T-cell (primary cell): ENCODE data around the gene NUBP2. TPM values are rescaled to one million over a fixed set of nuclear protein-coding genes. Genes with fewer than 3 reads are reported as not detected.

ENCODE experiments used
- ATAC-seq, 4 experiments: fragments of 200-7000 bp in 3 of 4; fragments of 150-1000 bp in 1 of 4; cut with Tn5 transposase; replicated peaks in 1 of 4; 1 replicate in 3 of 4; 2 replicates in 1 of 4; pipeline ENCODE4 v1.10.0; 2021; ENCODE audit warnings: moderate library complexity in 3 of 4, mild to moderate bottlenecking in 2 of 4, moderate number of reproducible peaks in 1 of 4
- CTCF ChIA-PET, 2 donors: fragments of 300-600 bp; sonication (Branson Sonifier 250); formaldehyde crosslinking; loops; one replicate each; lab custom pipeline; 2022; ENCODE audit warnings: antibody characterized with exemption in 2 of 2; lab: Charles Lee
- POLR2A ChIA-PET, 2 donors: fragments of 300-600 bp; sonication (Branson Sonifier 250); formaldehyde crosslinking; loops; one replicate each; lab custom pipeline; 2022; ENCODE audit warnings: antibody characterized with exemption in 2 of 2; lab: Charles Lee
- DNase-seq, 35 experiments: peaks; one replicate each; pipeline versions ENCODE4 v3.0.0 to v3.0.0-alpha.2; 2013 to 2023
- H3K27ac ChIP-seq: one replicate; pipeline ENCODE4 v1.5.1; 2013; ENCODE audit warnings: low read length
- H3K27me3 ChIP-seq, 2 experiments: replicated peaks in 1 of 2; 1 replicate in 1 of 2; 2 replicates in 1 of 2; pipeline versions ENCODE4 v1.6.1 to v1.7.0; 2013; ENCODE audit warnings: low read length in 1 of 2, mixed read lengths in 1 of 2; ENCODE audit not compliant: control insufficient read depth in 2 of 2, insufficient read depth in 2 of 2; ENCODE audit errors: extremely low read depth in 1 of 2
- H3K36me3 ChIP-seq, 2 donors: 1 replicate in 1 of 2; 2 replicates in 1 of 2; pipeline versions ENCODE4 v1.6.1 to v1.7.0; 2013; ENCODE audit warnings: low read length in 1 of 2; ENCODE audit not compliant: control insufficient read depth in 2 of 2, insufficient read depth in 1 of 2; ENCODE audit errors: extremely low read depth in 1 of 2
- H3K4me1 ChIP-seq, 2 experiments: 1 replicate in 1 of 2; 2 replicates in 1 of 2; pipeline versions ENCODE4 v1.6.1 to v1.7.0; 2013; ENCODE audit warnings: low read length in 2 of 2, mixed read lengths in 1 of 2; ENCODE audit not compliant: insufficient read depth in 2 of 2, control insufficient read depth in 1 of 2; ENCODE audit errors: extremely low read depth in 1 of 2
- H3K4me3 ChIP-seq, 2 donors: 1 replicate in 1 of 2; 2 replicates in 1 of 2; pipeline versions ENCODE4 v1.5.1 to v1.7.0; 2013; ENCODE audit warnings: mild to moderate bottlenecking in 2 of 2, low read length in 1 of 2, moderate library complexity in 1 of 2; ENCODE audit not compliant: control insufficient read depth in 1 of 2; ENCODE audit errors: extremely low read depth in 1 of 2
- H3K9me3 ChIP-seq: 2 replicates; pipeline ENCODE4 v1.7.0; 2013
- H3K27ac Mint-ChIP-seq, 2 donors: one replicate each; pipeline ENCODE4 v1.8.0; 2020 to 2021; ENCODE audit warnings: mild to moderate bottlenecking in 2 of 2, mixed read lengths in 2 of 2
- H3K27me3 Mint-ChIP-seq, 2 donors: one replicate each; pipeline ENCODE4 v1.8.0; 2021 to 2022; ENCODE audit warnings: mixed read lengths in 2 of 2
- H3K36me3 Mint-ChIP-seq: one replicate; pipeline ENCODE4 v1.8.0; 2021; ENCODE audit warnings: mixed read lengths
- H3K4me1 Mint-ChIP-seq, 3 donors: one replicate each; pipeline ENCODE4 v1.8.0; 2020 to 2022; ENCODE audit warnings: mixed read lengths in 3 of 3, mild to moderate bottlenecking in 1 of 3
- H3K4me3 Mint-ChIP-seq, 3 donors: one replicate each; pipeline ENCODE4 v1.8.0; 2020 to 2022; ENCODE audit warnings: mild to moderate bottlenecking in 3 of 3, mixed read lengths in 3 of 3, moderate library complexity in 3 of 3
- H3K9me3 Mint-ChIP-seq, 3 donors: one replicate each; pipeline ENCODE4 v1.8.0; 2020 to 2022; ENCODE audit warnings: mixed read lengths in 3 of 3
- WGBS: methylation state at CpG from one replicate; pipeline ENCODE4 v1.1.5; 2013; ENCODE audit warnings: missing lambda C conversion rate; ENCODE audit not compliant: insufficient coverage; 5-methylcytosine and 5-hydroxymethylcytosine counted together
- total RNA-seq, 35 experiments: library from RNA in 6 of 35; stranded (reverse) in 6 of 35; fragments of 120-200 nt in 1 of 35; gene quantifications; one replicate each; pipeline versions ENCODE4 v1.2.1 to v1.2.4 and lab custom pipeline; 2013 to 2026

Gene NUBP2
- total RNA-seq, 5 donors from 2014 or later (not counting 1 experiment from before 2014, with no cell fraction given) = 41.2 to 77.0 (median 74.3) TPM

- H3K4me1 Mint-ChIP-seq = peaks cover 10 to 44% (median 34%) of the 10 kb centered on the region in 3 donors
- Histone ChIP-seq H3K27ac (peak overlapping the region; percentile 29), H3K4me3 (peak overlapping the region; percentile 72 to 73), H3K36me3 (peaks cover 22 to 46% of the 10 kb centered on the region in 2 donors), H3K9me3 (no peaks in the 10 kb centered on the region), H3K4me1 (peaks cover 2 to 67% of the 10 kb centered on the region in 2 experiments), H3K27me3 (no peaks in the 10 kb centered on the region)
- peak in 19 of 35 experiments; percentile 17 to 57 (median 32) for DNase-seq
- H3K27ac Mint-ChIP-seq = peak overlapping the region; percentile 78 to 79
- ATAC-seq = peak in 3 of 4 experiments; percentile 20 to 29 (median 25)
- H3K27me3 Mint-ChIP-seq = no peaks in the 10 kb centered on the region
- WGBS = under 1% methylated on average over 69 of the region's 70 CpGs
- ChIA-PET POLR2A (interaction anchor here in 1 of 2 donors (0.5 to 1.2 kb wide), 5 partner anchors 10 to 374 kb away, joined by 3 to 7 read pairs (median 5); partner anchors contain the start of genes RPS2, TRAF7 and UQCC4), CTCF (interaction anchor here in 1 of 2 donors (0.5 to 1.2 kb wide), 11 partner anchors 10 to 1446 kb away, joined by 3 to 16 read pairs (median 4); partner anchors contain the start of genes EME2, FAHD1, HAGH and MAPK8IP3)
- no peaks in the 10 kb centered on the region for H3K36me3 Mint-ChIP-seq
- peak overlapping the region; percentile 75 to 91 (median 82) for H3K4me3 Mint-ChIP-seq
- H3K9me3 Mint-ChIP-seq = no peaks in the 10 kb centered on the region
Measured at GRCh38 chr16:1781758-1782407, 877 bp upstream of the NUBP2 start.

DNA sequence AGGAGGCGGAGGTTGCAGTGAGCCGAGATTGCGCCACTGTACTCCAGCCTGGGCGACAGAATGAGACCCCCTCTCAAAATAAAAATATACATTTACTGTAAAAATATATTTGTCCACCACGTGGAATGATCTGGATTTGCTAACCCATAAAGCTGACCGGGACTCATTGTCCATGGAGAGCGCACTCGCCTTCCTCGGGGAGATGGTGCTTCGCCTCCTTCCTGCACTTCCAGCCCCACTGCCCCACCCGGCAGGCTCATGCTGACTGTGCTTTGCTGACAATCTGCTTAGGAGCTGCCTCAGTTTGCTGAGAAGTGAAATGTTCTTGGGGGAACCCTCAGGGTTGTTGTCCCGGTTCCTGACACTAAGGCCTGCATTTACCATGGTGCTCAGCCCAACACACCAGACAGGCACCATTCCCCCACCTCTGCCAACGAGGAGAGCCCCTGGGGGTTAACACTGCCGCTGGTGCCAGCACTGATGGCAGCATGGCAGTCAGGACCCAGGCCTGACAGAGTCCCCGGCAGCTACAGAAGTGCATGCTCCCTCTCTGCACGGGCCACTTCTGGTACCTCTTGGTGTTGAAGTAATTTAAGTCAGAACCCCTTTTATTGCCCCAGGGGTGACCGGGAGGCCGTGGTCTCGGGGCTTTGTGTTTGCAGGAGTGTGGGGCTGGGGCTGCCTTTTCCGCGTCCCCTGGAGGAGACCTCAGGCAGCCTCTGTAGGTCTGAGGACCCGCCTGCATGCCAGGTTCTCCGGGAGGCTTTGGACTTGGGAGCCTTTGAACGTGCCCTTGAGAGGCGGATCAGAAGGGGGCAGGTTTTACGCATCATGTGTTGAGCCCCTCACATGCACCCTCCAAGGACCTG, 2.5 kb downstream of the NUBP2 start:
- ChIA-PET CTCF (no interaction called here), POLR2A (no interaction called here)
- DNase-seq (no peak), ATAC-seq (no peak)
- no peaks in the 10 kb centered on the region for H3K9me3 ChIP-seq
- Mint-ChIP-seq H3K27ac (no peak overlapping the region), H3K27me3 (no peaks in the 10 kb centered on the region), H3K4me3 (peak overlapping the region; percentile 31 to 59 (median 49)), H3K9me3 (no peaks in the 10 kb centered on the region), H3K36me3 (peaks cover 5% of the 10 kb centered on the region), H3K4me1 (peaks cover 14 to 43% (median 34%) of the 10 kb centered on the region in 3 donors)
- H3K4me1 ChIP-seq = peaks cover 2 to 56% of the 10 kb centered on the region in 2 experiments
- peaks cover 22 to 54% of the 10 kb centered on the region in 2 donors for H3K36me3 ChIP-seq
- no peaks in the 10 kb centered on the region for H3K27me3 ChIP-seq
- H3K27ac ChIP-seq = no peak overlapping the region
- no peak overlapping the region for H3K4me3 ChIP-seq
- WGBS = 98% methylated on average over 16 of the region's 26 CpGs

GRCh38 chr16:1785846-1786170, 3.0 kb downstream of the NUBP2 start:
- H3K9me3 ChIP-seq = no peaks in the 10 kb centered on the region
- Mint-ChIP-seq H3K4me1 (peaks cover 14 to 41% (median 32%) of the 10 kb centered on the region in 3 donors), H3K9me3 (no peaks in the 10 kb centered on the region), H3K36me3 (peaks cover 5% of the 10 kb centered on the region), H3K27me3 (no peaks in the 10 kb centered on the region), H3K4me3 (peak overlapping the region in 1 of 3 donors; percentile 49), H3K27ac (no peak overlapping the region)
- H3K36me3 ChIP-seq = peaks cover 20 to 57% of the 10 kb centered on the region in 2 donors
- H3K4me3 ChIP-seq = no peak overlapping the region
- H3K4me1 ChIP-seq = peaks cover 2 to 52% of the 10 kb centered on the region in 2 experiments
- H3K27me3 ChIP-seq = no peaks in the 10 kb centered on the region
- no peak overlapping the region for H3K27ac ChIP-seq
- DNase-seq = no peak
- CTCF ChIA-PET = no interaction called here
- 95% methylated on average over 10 of the region's 14 CpGs for WGBS
- ATAC-seq = no peak
- POLR2A ChIA-PET = no interaction called here

DNA sequence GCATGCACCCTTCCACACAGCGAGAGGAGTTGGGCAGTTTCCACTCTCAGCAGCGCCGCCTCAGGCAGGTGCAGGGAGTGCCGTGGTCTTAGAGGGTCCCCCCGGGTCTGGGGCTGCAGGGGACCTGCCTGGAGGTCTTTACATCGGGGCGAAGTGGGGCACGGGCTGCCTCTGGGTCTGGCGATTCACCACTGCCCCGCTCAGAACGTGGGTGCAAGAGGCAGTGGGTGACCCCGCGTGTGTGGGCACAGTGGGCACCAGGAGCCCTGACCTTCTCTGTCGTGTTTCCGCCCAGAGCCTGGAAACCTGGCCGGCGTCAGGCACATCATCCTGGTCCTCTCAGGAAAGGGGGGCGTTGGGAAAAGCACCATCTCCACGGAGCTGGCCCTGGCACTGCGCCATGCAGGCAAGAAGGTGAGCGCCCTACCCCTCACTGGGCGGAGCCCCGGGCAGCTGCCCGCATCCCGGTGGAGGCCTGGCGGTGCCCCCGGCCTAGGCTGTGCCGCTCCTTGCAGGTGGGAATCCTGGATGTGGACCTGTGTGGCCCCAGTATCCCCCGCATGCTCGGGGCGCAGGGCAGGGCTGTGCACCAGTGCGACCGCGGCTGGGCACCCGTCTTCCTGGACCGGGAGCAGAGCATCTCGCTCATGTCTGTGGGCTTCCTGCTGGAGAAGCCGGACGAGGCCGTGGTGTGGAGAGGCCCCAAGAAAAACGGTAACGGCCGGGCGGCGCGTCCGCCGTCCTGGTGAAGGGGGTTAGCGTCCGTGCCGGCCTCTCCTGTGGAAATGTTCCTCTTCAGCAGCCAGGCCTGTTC, 3.7 kb downstream of the NUBP2 start:
- Histone ChIP-seq H3K4me1 (peaks cover under 1 to 50% of the 10 kb centered on the region in 2 experiments), H3K36me3 (peaks cover 20 to 54% of the 10 kb centered on the region in 2 donors), H3K27me3 (no peaks in the 10 kb centered on the region), H3K4me3 (no peak overlapping the region), H3K27ac (no peak overlapping the region), H3K9me3 (no peaks in the 10 kb centered on the region)
- H3K4me1 Mint-ChIP-seq = peaks cover 9 to 34% (median 26%) of the 10 kb centered on the region in 3 donors
- H3K9me3 Mint-ChIP-seq = no peaks in the 10 kb centered on the region
- H3K27me3 Mint-ChIP-seq = no peaks in the 10 kb centered on the region
- no peak overlapping the region for H3K4me3 Mint-ChIP-seq
- H3K36me3 Mint-ChIP-seq = peaks cover 5% of the 10 kb centered on the region
- DNase-seq (no peak), ATAC-seq (no peak)
- ChIA-PET POLR2A (no interaction called here), CTCF (no interaction called here)
- H3K27ac Mint-ChIP-seq = no peak overlapping the region
- WGBS = 96% methylated on average over 51 of the region's 51 CpGs

DNA sequence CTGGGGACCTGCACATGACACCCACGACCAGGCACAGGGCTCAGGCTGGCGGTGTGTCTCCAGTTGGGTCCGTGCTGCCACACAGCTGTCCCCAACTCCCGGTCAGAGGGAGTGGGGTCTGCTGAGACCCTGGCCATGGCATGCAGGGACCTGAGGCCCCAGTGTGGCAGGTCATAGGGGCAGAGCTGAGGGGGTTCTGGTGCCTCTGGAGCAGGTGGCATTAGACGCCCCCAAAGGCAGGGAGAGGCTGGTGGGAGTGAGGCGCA, 4.2 kb downstream of the NUBP2 start:
- no peaks in the 10 kb centered on the region for H3K9me3 ChIP-seq
- H3K27ac ChIP-seq = no peak overlapping the region
- peaks cover 0 to 45% of the 10 kb centered on the region in 2 experiments for H3K4me1 ChIP-seq
- CTCF ChIA-PET = no interaction called here
- peaks cover 20 to 54% of the 10 kb centered on the region in 2 donors for H3K36me3 ChIP-seq
- POLR2A ChIA-PET = no interaction called here
- whole genome bisulfite sequencing = 90% methylated on average over 6 of the region's 6 CpGs
- ATAC-seq (no peak), DNase-seq (no peak)
- no peak overlapping the region for H3K4me3 ChIP-seq
- Mint-ChIP-seq H3K9me3 (no peaks in the 10 kb centered on the region), H3K4me1 (peaks cover 4 to 29% (median 22%) of the 10 kb centered on the region in 3 donors), H3K27ac (no peak overlapping the region), H3K27me3 (no peaks in the 10 kb centered on the region), H3K36me3 (peaks cover 5% of the 10 kb centered on the region), H3K4me3 (no peak overlapping the region)
- H3K27me3 ChIP-seq = no peaks in the 10 kb centered on the region
